Duodenal mucosa (tissue), 2 donors: Measurements from ENCODE around the gene PPP4R2.

Source experiments
- H3K27ac ChIP-seq: one replicate; pipeline ENCODE4 v1.7.0; 2013; ENCODE audit warnings: low read depth, low read length
- H3K27me3 ChIP-seq, 2 donors: one replicate each; pipeline ENCODE4 v1.7.0; 2013; ENCODE audit warnings: low read length in 2 of 2, control low read depth in 1 of 2; ENCODE audit not compliant: insufficient read depth in 2 of 2, control insufficient read depth in 1 of 2
- H3K36me3 ChIP-seq, 2 donors: one replicate each; pipeline ENCODE4 v1.7.0; 2013; ENCODE audit warnings: low read length in 2 of 2, control low read depth in 1 of 2; ENCODE audit not compliant: insufficient read depth in 2 of 2, control insufficient read depth in 1 of 2
- H3K4me1 ChIP-seq, 2 donors: one replicate each; pipeline ENCODE4 v1.7.0; 2013; ENCODE audit warnings: low read length in 2 of 2, control low read depth in 1 of 2; ENCODE audit not compliant: insufficient read depth in 2 of 2, control insufficient read depth in 1 of 2
- H3K4me3 ChIP-seq, 2 donors: one replicate each; pipeline ENCODE4 v1.7.0; 2013; ENCODE audit warnings: low read length in 2 of 2, low read depth in 1 of 2
- H3K9ac ChIP-seq, 2 donors: one replicate each; pipeline ENCODE4 v1.7.0; 2013; ENCODE audit warnings: low read length in 2 of 2, low read depth in 1 of 2
- H3K9me3 ChIP-seq, 2 donors: one replicate each; pipeline ENCODE4 v1.7.0; 2013; ENCODE audit warnings: low read length in 2 of 2, control low read depth in 1 of 2; ENCODE audit not compliant: control insufficient read depth in 1 of 2

PPP4R2 gene

DNA sequence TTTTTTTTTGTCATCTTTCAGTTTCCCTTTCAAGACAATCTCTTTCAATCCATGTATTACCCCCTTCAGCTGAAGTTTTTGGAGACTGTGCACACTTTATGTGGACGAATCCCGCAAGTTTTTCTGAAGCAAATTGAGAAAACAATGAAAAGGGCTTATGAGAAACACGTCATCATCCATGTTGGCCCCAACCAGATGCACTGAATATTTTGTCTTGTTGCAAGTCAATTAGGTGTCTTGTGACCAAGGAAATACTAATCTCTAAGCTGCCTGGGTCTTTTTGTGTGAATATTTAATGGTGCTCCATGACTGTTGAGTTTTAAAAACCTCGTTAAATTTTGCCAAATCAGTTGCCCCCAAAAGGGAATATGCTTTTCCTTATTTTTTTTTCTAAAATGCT is 21.7 kb upstream of the PPP4R2 start:
- Histone ChIP-seq H3K27me3 (no peaks in the 10 kb centered on the region), H3K27ac (no peak overlapping the region), H3K9ac (no peak overlapping the region), H3K36me3 (no peaks in the 10 kb centered on the region), H3K9me3 (no peaks in the 10 kb centered on the region), H3K4me1 (peaks cover 4 to 6% of the 10 kb centered on the region in 2 donors), H3K4me3 (no peak overlapping the region)

DNA sequence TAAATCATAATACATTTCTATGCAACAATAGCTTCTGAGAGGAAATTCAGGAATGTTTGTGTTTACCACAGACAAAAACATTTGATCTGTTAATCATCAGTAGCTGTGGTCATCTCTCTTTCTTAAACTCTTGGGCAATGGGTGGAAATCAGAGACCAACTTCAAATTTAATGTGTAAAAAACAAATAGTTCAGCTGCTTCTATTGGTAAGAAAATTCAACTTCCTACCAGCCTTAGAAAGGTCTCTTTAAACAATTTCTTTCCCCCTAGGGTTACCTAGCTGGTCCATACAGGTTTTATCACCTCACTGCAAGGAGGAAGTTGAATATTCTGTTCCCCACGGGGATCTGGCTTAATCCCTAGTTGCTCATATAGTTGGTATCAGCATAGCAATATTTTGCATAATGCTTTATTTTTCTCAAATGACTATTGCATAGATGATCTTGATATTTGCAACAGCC is 20.3 kb upstream of the PPP4R2 start:
- Histone ChIP-seq H3K36me3 (no peaks in the 10 kb centered on the region), H3K4me3 (no peak overlapping the region), H3K4me1 (peaks cover 4 to 6% of the 10 kb centered on the region in 2 donors), H3K9me3 (no peaks in the 10 kb centered on the region), H3K27ac (no peak overlapping the region), H3K27me3 (no peaks in the 10 kb centered on the region), H3K9ac (no peak overlapping the region)

DNA sequence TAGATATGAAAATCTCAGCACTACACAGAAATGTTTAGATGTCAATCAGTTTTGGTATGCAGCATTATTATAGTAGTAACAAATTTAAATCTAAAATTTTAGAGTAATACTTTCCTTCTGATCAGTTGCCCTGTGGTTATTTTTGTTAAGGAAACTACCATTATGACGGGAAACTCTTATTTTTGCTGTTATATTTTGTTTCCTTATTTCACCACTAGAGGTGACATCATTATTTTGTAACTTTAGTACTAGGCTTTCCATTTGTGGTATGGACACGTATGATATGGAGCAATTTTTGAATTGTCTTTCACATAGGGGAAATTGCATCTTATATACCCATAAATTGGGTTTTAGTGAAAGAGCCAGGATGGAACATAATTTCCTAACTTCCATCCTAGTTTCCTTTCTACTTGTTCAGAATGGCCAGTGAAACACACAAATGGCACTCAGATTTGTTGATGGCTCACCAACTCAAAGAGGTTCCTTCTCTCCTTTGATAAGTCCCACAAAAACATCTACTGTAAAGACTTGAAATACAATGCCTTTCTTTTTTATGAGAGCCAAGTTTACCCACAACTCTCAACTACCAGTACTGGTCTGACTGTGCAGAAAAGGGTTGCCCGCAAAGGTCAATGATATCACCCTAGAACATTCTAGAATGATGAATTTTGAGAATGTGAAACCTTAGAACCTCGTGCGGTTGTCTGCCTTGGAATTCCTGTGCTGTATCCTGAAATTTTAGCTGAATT is 19.4 kb upstream of the PPP4R2 start:
- H3K36me3 ChIP-seq: no peaks in the 10 kb centered on the region
- no peak overlapping the region for H3K27ac ChIP-seq
- peaks cover 4 to 6% of the 10 kb centered on the region in 2 donors for H3K4me1 ChIP-seq
- H3K9ac ChIP-seq: no peak overlapping the region
- no peak overlapping the region for H3K4me3 ChIP-seq
- H3K27me3 ChIP-seq: no peaks in the 10 kb centered on the region
- H3K9me3 ChIP-seq: no peaks in the 10 kb centered on the region

DNA sequence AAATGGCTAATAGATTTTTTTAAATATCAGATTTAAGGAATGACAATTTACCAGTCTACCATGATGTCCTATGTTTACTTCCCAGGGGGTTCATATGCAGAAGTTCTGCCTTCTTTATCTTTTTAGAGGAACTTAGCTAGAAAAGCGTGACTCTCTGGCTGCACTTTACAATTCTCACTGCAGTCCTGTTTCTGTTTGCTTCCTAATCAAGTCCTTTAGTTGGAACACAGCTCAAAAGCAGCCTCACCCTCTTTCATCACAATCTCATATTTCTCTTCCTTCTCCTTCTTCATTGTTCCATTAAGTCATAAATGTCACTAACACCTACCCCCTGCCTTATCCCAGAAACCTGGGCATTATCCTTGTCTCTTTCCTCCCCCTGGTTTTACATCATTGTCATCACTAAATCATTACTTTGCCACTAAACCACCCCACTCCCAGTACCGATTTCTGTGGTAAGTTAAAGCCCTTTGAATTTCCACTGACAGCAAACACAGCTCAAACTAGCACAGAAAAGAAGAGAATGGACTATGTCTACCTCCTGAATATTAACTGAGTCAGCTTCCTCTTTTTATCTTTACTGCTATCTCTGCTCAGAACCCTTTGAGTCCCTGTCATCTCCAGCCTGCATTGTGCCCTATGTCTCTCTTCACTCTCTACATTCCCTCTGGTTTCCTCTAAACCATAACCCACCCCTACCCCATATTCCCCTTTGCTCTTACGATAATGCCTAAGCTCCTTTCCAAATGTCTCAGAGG is 13.8 kb upstream of the PPP4R2 start:
- no peaks in the 10 kb centered on the region for H3K4me1 ChIP-seq
- H3K36me3 ChIP-seq: no peaks in the 10 kb centered on the region
- H3K9me3 ChIP-seq: peaks cover 0 to 5% of the 10 kb centered on the region in 2 donors
- no peak overlapping the region for H3K27ac ChIP-seq
- H3K9ac ChIP-seq: no peak overlapping the region
- H3K4me3 ChIP-seq: no peak overlapping the region
- H3K27me3 ChIP-seq: no peaks in the 10 kb centered on the region

DNA sequence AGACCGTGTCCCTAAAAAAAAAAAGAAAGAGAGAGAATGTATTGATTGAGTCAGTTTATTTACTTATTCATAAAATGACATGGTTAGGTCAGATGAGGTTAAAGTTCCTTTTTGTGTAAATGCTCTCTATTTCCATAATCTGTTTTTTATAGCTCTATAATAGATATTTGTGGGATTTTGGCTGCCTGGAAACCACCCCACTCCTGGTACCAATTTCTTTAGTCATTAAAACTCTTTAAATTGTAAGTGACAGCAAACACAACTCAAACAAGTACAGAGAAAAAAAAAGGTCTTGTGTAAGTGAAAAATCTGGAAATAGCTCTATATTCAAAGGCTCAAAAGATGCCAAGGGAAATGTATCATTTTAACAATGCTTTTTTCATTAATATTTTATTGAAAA is 11.0 kb upstream of the PPP4R2 start:
- Histone ChIP-seq H3K36me3 (no peaks in the 10 kb centered on the region), H3K9ac (no peak overlapping the region), H3K9me3 (peaks cover 0 to 5% of the 10 kb centered on the region in 2 donors), H3K27me3 (no peaks in the 10 kb centered on the region), H3K4me3 (no peak overlapping the region), H3K27ac (no peak overlapping the region), H3K4me1 (no peaks in the 10 kb centered on the region)

DNA sequence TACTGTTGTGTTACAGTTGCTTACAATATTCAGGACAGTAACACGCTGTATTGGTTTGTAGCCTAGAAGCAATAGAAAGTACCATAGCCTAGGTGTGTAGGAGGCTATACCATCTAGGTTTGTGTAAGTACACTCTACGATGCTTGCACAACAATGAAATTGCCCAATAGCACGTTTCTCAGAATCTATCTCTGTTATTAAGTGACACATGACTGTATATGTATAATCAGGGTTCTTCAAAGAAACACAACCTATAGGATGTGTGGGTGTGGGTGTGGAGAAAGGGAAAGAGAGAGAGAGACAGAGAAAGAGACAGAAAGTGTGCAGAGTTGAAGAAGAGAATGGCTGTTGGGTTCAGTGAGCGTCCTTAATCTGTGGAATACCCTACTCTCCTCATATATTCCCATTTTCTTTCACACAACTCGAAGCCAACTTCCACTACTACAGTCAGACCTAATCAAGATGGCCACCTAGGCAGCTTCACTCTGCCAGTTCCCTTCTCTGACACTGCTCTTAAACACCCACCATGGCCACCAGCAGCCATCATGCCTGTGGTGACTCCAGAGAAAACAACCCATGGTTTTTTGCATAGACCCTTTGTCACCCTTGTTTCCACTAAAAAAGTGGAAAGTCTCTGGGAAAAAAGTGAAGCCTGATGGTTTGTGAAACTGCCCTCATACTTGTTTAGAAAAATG is 5.8 kb upstream of the PPP4R2 start:
- Histone ChIP-seq H3K9ac (no peak overlapping the region), H3K27ac (no peak overlapping the region), H3K27me3 (no peaks in the 10 kb centered on the region), H3K4me1 (no peaks in the 10 kb centered on the region), H3K36me3 (no peaks in the 10 kb centered on the region), H3K9me3 (no peaks in the 10 kb centered on the region), H3K4me3 (no peak overlapping the region)

DNA sequence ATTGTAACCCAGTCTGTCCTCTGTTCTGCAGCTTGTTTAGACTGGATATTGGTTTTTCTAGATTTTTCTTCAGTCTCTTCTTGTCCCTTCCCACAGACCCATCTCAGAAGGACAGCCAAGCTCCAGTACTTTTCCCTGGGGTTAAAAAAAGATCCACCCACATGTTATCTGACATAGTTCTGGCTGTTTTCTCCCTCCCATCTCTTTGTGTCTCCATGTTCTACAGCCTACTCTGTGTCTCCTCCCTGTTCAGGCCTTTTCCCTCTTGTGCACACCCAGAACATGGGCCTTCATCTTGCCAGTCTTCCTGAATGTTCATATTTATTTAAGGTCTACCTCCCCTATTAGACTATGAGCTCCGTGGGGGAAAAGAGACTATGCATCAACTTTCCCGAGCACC is 5.1 kb upstream of the PPP4R2 start:
- H3K4me1 ChIP-seq: peaks cover 0 to 4% of the 10 kb centered on the region in 2 donors

DNA sequence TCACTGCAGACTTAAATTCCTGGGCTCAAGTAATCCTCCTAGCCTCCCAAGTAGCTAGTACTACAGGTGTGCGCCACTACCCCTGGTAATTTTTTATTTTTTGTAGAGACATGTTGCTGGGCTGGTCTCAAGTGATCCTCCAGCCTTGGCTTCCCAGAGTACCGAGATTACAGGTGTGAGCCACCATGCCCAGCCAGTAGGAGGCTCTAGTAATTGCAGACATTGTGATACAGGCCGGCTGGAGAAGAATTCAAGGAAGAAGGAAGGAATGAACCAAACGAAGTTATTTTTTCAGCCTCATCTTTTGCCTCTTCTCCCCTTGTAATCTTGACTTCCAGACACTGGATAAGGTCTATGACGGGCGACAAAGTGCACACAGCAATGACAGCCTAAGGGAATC is 3.2 kb upstream of the PPP4R2 start:
- H3K4me1 ChIP-seq: peaks cover 2 to 10% of the 10 kb centered on the region in 2 donors
- no peaks in the 10 kb centered on the region for H3K27me3 ChIP-seq
- H3K9ac ChIP-seq: no peak overlapping the region
- no peak overlapping the region for H3K27ac ChIP-seq
- no peak overlapping the region for H3K4me3 ChIP-seq
- H3K36me3 ChIP-seq: no peaks in the 10 kb centered on the region
- H3K9me3 ChIP-seq: no peaks in the 10 kb centered on the region

More for the DNA sequence above, 5.1 kb upstream of the PPP4R2 start:
- no peak overlapping the region for H3K9ac ChIP-seq
- no peak overlapping the region for H3K4me3 ChIP-seq
- H3K27ac ChIP-seq: no peak overlapping the region
- no peaks in the 10 kb centered on the region for H3K36me3 ChIP-seq
- no peaks in the 10 kb centered on the region for H3K9me3 ChIP-seq
- no peaks in the 10 kb centered on the region for H3K27me3 ChIP-seq

DNA sequence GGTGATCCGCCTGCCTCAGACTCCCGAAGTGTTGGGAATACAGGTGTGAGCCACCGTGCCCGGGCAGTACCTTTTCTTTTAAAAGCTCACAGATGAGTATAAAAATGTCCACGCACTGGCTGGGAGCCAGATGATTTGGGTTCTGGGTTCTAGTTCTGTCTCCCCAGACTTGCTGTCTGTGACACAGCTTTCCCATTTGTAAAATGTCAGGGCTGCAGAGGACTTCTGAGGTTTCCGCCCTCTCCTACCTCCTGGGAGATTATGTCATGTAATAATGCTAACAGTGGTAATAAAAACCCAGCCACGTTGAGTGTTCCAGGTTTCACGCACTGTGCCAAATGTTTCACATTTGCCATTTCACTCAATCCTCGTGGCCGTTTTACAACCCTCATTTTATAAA is 1.3 kb upstream of the PPP4R2 start:
- Histone ChIP-seq H3K9me3 (no peaks in the 10 kb centered on the region), H3K4me1 (peaks cover 19 to 29% of the 10 kb centered on the region in 2 donors), H3K36me3 (no peaks in the 10 kb centered on the region), H3K27me3 (no peaks in the 10 kb centered on the region), H3K27ac (no peak overlapping the region), H3K9ac (no peak overlapping the region), H3K4me3 (no peak overlapping the region)

DNA sequence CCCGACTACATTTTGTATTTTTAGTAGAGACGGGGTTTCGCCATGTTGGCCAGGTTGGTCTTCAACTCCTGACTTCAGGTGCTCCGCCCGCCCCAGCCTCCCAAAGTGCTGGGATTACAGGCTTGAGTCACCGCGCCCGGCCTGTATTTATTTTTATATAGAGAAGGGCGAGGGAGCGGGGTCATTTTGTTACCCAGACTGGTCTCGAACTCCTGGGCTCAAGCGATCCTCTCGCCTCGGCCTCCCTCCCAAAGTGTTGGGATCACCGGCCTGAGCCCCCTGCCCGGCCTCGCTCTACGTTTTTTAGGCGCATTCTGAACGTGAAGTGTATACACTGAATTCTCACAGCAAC is 514 bp upstream of the PPP4R2 start:
- Histone ChIP-seq H3K4me1 (peaks cover 19 to 35% of the 10 kb centered on the region in 2 donors), H3K27me3 (no peaks in the 10 kb centered on the region), H3K9ac (peak overlapping the region; percentile 83 to 93), H3K27ac (peak overlapping the region; percentile 90), H3K9me3 (no peaks in the 10 kb centered on the region), H3K36me3 (peaks cover 0 to 4% of the 10 kb centered on the region in 2 donors), H3K4me3 (peak overlapping the region; percentile 76 to 88)
